Measurements from ENCODE around the gene FOXA2.

The FOXA2 gene

GRCh38 chr20:22583773-22584521 is 425 bp downstream of the FOXA2 start:
- peak; percentile 57 for DNase-seq

GRCh38 chr20:22582964-22583772 is 1.2 kb downstream of the FOXA2 start:
- peak; percentile 23 for DNase-seq

- DNase-seq: peak; percentile 40
These were observed 1.9 kb downstream of the FOXA2 start for GRCh38 chr20:22582386-22582963.

- DNase-seq: peak; percentile 40
These were observed 2.7 kb downstream of the FOXA2 start for GRCh38 chr20:22581437-22582385.

- DNase-seq: no peak
These were observed 4.4 kb downstream of the FOXA2 start for GRCh38 chr20:22579711-22580697.

- DNase-seq: no peak
These were observed 5.3 kb downstream of the FOXA2 start for GRCh38 chr20:22579119-22579427.

- no peak for DNase-seq
These were observed 5.9 kb downstream of the FOXA2 start for GRCh38 chr20:22578221-22579118.

- DNase-seq: no peak
These were observed 6.7 kb downstream of the FOXA2 start for GRCh38 chr20:22577515-22578220.

- no peak for DNase-seq
These were observed 7.4 kb downstream of the FOXA2 start for GRCh38 chr20:22576733-22577514.

GRCh38 chr20:22576273-22576672 is 8.1 kb downstream of the FOXA2 start:
- no peak for DNase-seq

GRCh38 chr20:22575737-22576136 is 8.6 kb downstream of the FOXA2 start:
- no peak for DNase-seq

- peak; percentile 10 for DNase-seq
These were observed 9.2 kb downstream of the FOXA2 start for GRCh38 chr20:22575087-22575721.

- no peak for DNase-seq
These were observed 9.8 kb downstream of the FOXA2 start for GRCh38 chr20:22574545-22575086.

GRCh38 chr20:22572491-22572890 is 11.9 kb downstream of the FOXA2 start:
- no peak for DNase-seq

GRCh38 chr20:22572023-22572422 is 12.3 kb downstream of the FOXA2 start:
- DNase-seq: no peak

- DNase-seq: no peak
These were observed 15.0 kb downstream of the FOXA2 start for GRCh38 chr20:22569353-22569752.

- DNase-seq: no peak
These were observed 15.5 kb downstream of the FOXA2 start for GRCh38 chr20:22568872-22569344.

All from NCI-H1092 (cell line).